IPS-15b (cell line): Measurements from ENCODE around the gene HTRA3.

ENCODE experiments used
- H3K27me3 ChIP-seq: one replicate; pipeline ENCODE4 v1.6.1; 2013; ENCODE audit warnings: low read length; ENCODE audit not compliant: control insufficient read depth, insufficient read depth
- H3K36me3 ChIP-seq: one replicate; pipeline ENCODE4 v1.6.1; 2013; ENCODE audit warnings: low read length; ENCODE audit not compliant: control insufficient read depth, insufficient read depth
- H3K4me1 ChIP-seq: one replicate; pipeline ENCODE4 v1.6.1; 2013; ENCODE audit warnings: mild to moderate bottlenecking, low read length; ENCODE audit not compliant: control insufficient read depth, insufficient read depth
- H3K4me3 ChIP-seq: one replicate; pipeline ENCODE4 v1.5.1; 2013; ENCODE audit warnings: low read depth, low read length
- H3K9ac ChIP-seq: one replicate; pipeline ENCODE4 v1.6.1; 2013; ENCODE audit warnings: low read depth, mild to moderate bottlenecking, low read length
- H3K9me3 ChIP-seq: one replicate; pipeline ENCODE4 v1.6.1; 2013; ENCODE audit warnings: mild to moderate bottlenecking, low read length; ENCODE audit not compliant: control insufficient read depth, insufficient read depth

Gene HTRA3

DNA sequence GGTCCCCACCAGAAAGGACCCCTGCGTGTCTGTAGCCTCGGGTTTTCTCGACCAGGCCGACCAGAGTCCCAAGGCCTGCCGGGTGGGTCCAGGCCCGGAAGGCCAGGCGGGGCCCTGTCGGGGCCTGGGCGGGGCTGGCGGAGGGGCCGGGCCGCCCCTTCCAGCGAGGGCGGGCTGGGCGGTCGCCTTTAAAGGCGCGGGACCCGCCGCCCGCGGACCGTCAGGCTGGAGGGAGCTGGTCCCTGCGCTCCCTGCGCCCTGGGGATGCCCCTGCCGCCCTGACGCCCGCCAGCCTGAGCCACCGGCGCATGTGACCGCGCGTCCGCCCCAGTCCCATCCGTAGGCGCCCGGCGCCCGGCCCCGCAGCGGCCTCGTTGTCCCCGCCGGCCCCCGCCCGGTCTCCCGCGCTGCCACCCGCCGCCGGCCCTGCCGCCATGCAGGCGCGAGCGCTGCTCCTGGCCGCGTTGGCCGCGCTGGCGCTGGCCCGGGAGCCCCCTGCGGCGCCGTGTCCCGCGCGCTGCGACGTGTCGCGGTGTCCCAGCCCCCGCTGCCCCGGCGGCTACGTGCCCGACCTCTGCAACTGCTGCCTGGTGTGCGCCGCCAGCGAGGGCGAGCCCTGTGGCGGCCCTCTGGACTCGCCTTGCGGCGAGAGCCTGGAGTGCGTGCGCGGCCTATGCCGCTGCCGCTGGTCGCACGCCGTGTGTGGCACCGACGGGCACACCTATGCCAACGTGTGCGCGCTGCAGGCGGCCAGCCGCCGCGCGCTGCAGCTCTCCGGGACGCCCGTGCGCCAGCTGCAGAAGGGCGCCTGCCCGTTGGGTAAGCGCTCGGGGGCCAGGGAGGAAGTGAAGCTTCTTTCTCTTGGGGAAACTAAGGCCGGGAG, at the start of gene HTRA3:
HTRA3 (plus strand) TSS at position 220 of the 883 bp plus-strand sequence; CDS start at position 435, 215 bp downstream.
- Histone ChIP-seq H3K27me3 (peaks cover 26% of the 10 kb centered on the region), H3K9me3 (no peaks in the 10 kb centered on the region), H3K36me3 (no peaks in the 10 kb centered on the region), H3K9ac (peak within 1 kb of the TSS; percentile 24), H3K4me1 (no peaks in the 10 kb centered on the region), H3K4me3 (peak within 1 kb of the TSS; percentile 45)

DNA sequence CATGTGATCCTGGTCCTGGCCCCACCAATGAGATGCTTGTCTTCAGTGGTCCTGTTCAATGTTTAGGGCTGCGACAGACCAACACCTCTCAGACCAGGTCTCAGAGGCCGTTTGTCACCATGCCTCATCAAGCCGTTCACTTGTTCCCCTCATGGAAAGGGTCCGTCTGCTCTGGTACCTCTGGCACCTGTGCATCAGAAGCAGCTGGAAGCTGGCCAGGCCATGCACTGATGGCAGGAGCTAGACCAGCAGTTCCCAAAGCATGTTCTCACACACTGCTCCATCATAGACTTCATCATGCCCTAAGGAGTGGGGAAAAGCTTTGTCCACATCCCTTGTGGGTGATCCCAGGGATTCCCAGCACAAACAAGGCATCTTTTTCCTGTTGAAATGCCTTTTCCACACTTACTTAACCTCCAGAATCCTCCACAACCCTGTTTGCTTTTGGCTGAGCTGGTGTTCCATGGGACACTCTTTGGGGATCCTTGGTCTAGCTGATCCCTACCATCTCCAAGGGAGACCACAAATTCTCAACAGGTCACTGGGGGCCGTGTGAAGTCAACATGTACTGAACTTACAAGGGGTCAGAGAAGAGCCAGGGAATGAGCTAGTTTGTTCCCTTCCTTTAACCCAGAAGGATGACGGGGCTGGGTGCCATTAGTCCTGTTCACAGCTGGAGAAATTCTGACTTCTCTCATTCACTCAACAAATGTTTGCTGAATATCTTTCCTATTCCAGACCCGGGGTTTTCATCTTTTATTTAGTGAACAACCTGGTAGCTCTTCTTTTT, 48.7 kb upstream of the HTRA3 start:
- Histone ChIP-seq H3K9ac (no peak overlapping the region), H3K27me3 (no peaks in the 10 kb centered on the region), H3K4me3 (no peak overlapping the region), H3K4me1 (peaks cover 3% of the 10 kb centered on the region), H3K36me3 (no peaks in the 10 kb centered on the region), H3K9me3 (no peaks in the 10 kb centered on the region)

DNA sequence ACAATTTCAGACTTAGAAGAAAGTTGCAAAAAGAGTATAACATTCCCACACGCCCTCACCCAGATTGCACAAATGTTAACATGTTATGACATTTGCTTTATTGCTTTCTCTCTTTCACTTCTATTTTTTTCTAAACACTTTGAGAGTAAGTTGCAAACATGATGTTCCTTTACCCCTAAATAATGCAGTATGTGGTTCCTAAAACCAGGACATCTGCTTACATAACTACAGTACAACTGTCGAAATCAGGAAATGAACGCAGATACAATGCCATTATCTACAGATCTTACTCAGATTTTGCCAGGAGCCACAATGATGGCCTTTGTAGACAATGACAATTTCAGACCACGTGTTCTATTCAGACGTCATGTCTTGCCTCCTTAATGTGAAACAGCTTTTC, 48.1 kb upstream of the HTRA3 start:
- Histone ChIP-seq H3K9ac (no peak overlapping the region), H3K36me3 (no peaks in the 10 kb centered on the region), H3K4me3 (no peak overlapping the region), H3K9me3 (no peaks in the 10 kb centered on the region), H3K4me1 (peaks cover 7% of the 10 kb centered on the region), H3K27me3 (no peaks in the 10 kb centered on the region)

DNA sequence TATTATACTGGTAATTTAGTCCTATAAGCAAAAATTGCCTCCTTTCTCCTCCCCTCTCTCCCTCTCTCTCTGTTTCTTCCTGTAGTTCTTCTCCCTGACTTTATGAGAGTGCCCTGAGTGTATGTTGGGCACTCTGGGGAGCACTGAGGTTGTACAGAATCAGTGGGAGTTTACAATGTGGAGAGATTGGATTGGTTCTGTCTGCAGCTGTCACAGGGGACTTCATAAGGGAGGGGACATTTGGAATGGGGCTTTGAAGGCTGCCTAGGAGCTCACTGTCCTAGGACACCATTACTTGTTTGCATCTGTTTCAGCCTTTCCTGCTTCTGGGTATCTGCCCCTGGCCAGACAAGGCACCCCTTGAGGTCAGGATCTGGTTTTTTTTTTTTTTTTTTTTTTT, 47.6 kb upstream of the HTRA3 start:
- Histone ChIP-seq H3K4me1 (peaks cover 7% of the 10 kb centered on the region), H3K9me3 (no peaks in the 10 kb centered on the region), H3K27me3 (no peaks in the 10 kb centered on the region), H3K4me3 (no peak overlapping the region), H3K36me3 (no peaks in the 10 kb centered on the region), H3K9ac (no peak overlapping the region)

DNA sequence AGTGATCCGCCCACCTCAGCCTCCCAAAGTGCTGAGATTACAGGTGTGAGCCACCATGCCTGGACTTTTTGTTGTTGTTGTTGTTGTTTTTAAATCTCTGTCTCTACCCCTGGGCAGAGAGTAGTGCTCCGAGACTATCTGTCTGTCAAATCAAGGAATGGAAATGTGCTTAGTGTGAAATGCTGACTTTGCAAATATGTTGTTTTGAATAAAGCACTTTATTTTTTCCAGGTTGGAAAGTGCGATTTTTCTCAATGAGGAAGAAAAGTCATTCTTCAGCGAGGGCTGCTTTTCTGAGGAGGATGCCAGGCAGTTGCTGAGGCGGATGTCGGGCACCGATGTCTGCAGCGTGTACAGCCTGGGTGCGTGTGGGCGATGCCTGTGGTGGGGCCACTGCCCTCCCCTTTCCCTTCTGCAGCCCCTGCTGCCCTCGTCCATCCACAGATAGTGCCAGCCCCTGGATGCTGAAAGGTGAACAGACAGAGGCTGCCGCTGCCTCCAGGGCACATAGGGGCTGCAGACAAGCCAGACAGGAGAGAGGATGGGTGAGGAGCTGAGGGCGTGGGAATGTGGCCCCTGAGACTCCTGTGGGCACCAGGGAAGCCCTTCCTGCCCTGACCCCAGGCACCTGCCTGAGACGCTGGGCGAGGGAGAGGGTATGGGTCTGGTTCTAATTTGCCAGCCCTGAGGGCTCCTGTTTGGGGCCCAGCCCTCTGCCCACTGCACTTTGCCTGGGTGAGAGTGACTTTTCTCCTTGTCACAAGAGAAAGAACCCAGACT, 46.8 kb upstream of the HTRA3 start:
- H3K9me3 ChIP-seq, result no peaks in the 10 kb centered on the region
- no peaks in the 10 kb centered on the region for H3K36me3 ChIP-seq
- H3K4me1 ChIP-seq, result peaks cover 7% of the 10 kb centered on the region
- H3K9ac ChIP-seq, result no peak overlapping the region
- H3K27me3 ChIP-seq, result no peaks in the 10 kb centered on the region
- H3K4me3 ChIP-seq, result no peak overlapping the region

DNA sequence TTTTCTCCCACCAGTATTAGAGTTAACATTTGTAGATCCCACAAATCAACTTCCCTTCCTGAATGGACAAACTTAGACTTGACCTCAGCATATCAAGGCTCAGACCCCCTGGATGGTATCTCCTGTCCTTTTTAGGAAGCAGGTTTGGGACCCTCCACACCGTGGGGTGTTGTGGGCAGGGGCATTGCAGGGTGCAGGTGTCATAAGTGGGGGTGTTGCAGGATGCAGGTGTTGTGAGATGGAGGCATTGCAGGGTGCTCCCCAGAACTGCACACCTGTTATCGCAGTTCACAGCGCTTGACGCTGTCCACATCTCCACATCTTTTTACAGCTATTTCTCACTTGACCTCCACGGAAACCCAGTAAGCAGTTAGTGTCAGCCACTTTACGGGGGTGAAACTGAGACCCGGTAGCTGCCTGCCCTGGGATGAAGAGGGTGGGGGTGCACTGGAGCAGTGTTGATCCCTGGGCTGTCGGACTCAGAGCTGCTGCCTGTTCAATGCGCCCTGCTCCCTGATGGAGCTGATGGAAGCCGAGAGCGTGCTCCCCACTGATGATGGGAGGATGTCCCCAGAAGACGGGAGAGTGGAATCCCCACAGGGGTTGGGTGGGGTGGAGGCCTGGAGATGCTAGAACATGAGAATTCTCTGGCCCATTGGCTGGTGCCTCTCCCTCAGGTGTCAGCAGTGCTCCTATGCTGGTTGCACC, 45.1 kb upstream of the HTRA3 start:
- no peak overlapping the region for H3K9ac ChIP-seq
- no peaks in the 10 kb centered on the region for H3K27me3 ChIP-seq
- H3K4me1 ChIP-seq, result peaks cover 7% of the 10 kb centered on the region

DNA sequence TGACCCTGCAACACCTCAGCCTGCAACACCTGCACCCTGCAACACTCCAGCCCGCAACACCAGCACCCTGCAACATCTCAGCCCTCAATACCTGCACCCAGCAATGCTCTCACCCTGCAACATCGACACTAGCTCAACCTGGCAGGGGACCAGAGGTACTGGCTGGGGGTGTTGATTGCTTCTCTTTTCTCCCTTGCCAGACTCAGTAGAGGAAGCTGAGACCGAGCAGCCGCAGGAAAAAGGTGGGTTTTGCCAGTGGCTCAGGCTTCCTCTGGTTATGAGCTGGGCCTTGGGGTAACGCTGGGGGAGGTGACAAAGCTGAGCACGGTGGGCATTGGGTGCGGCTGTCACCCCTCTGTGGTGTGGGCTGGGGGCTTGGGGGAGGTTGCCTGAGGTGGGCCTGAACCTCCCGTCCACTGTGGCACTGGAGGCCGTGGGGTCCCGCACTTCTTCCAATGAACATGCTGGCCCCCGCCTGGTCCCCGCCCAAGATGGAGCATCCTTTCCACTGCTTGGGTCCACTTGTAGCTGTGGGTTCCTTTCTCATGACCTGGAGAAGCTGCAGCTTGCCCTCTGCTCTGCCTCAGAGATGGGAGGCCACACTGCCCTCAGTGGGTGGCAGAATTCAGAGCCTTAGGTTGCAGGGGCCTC, 44.5 kb upstream of the HTRA3 start:
- H3K27me3 ChIP-seq, result no peaks in the 10 kb centered on the region
- no peak overlapping the region for H3K4me3 ChIP-seq
- H3K36me3 ChIP-seq, result no peaks in the 10 kb centered on the region
- H3K4me1 ChIP-seq, result peaks cover 7% of the 10 kb centered on the region
- no peaks in the 10 kb centered on the region for H3K9me3 ChIP-seq
- H3K9ac ChIP-seq, result no peak overlapping the region

More for the DNA sequence above, 45.1 kb upstream of the HTRA3 start:
- Histone ChIP-seq H3K36me3 (no peaks in the 10 kb centered on the region), H3K9me3 (no peaks in the 10 kb centered on the region), H3K4me3 (no peak overlapping the region)

DNA sequence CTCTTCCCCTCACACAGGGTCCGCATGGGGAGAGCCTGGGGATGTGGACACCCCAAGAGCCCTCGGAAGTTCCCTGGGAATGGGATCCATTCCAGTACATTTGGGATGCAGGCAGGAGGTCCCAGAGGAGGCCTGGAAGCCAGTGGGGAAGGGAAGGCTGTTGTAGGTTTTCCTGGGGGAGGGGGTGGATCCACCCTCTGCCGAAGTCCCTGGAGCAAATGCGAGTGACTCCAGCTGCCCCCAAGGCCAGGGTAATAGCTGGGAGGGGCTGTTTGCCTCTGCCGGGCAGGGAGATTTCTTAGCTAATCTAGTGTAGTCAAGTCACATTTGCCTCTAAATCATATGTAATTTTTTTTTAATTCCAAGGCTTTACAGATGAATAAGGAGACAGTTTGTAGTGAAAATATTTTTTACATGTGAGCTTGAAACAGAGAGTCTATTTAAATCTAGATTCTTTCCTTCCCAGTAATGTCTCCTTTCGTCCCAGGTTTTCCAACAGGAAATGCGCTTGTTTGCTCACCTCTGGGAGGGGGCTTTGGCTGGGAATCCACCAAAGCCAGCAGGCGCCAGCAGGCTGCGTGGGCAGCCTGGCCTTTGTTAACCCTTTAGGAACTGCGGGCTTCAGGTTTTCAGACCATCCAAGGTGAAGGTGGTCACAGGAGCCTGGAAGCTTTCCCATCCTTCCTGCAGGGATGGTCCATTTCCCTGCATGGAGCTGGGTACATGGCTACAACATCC, 43.7 kb upstream of the HTRA3 start:
- Histone ChIP-seq H3K4me1 (peaks cover 7% of the 10 kb centered on the region), H3K27me3 (no peaks in the 10 kb centered on the region), H3K4me3 (no peak overlapping the region), H3K9me3 (no peaks in the 10 kb centered on the region), H3K9ac (no peak overlapping the region), H3K36me3 (no peaks in the 10 kb centered on the region)

DNA sequence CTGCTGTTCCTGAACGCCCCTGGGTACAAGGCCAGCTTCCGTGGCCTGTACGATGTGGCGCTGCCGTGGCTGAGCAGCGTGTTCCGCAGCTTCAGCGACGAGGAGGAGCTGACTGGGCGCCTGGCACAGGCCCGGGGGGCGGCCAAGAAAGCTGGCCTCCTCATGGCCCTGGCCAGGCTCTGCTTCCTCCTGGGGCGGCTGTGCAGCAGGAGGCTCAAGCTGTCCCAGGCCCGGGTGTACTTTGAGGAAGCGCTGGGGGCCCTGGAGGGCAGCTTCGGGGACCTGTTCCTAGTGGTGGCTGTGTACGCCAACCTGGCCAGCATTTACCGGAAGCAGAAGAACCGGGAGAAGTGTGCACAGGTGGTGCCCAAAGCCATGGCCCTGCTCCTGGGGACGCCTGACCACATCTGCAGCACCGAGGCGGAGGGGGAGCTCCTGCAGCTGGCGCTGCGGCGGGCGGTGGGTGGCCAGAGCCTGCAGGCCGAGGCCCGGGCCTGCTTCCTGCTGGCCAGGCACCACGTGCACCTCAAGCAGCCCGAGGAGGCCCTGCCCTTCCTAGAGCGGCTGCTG, 42.3 kb upstream of the HTRA3 start:
- Histone ChIP-seq H3K27me3 (no peaks in the 10 kb centered on the region), H3K4me3 (no peak overlapping the region), H3K36me3 (no peaks in the 10 kb centered on the region), H3K9ac (no peak overlapping the region), H3K9me3 (no peaks in the 10 kb centered on the region), H3K4me1 (peaks cover 7% of the 10 kb centered on the region)

DNA sequence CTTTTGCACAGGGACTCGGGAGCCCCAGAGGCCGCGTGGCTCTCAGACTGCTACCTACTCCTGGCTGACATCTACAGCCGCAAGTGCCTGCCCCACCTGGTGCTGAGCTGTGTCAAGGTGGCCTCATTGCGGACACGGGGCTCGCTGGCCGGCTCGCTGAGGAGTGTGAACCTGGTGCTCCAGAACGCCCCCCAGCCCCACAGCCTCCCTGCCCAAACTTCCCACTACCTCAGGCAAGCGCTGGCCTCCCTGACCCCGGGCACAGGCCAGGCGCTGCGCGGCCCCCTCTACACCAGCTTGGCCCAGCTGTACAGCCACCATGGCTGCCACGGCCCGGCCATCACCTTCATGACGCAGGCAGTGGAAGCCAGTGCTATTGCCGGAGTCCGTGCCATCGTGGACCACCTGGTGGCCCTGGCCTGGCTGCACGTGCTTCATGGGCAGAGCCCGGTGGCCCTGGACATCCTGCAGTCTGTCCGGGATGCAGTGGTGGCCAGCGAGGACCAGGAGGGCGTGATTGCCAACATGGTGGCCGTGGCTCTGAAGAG, 41.7 kb upstream of the HTRA3 start:
- H3K36me3 ChIP-seq, result no peaks in the 10 kb centered on the region
- no peak overlapping the region for H3K4me3 ChIP-seq
- H3K9ac ChIP-seq, result no peak overlapping the region
- peaks cover 7% of the 10 kb centered on the region for H3K4me1 ChIP-seq
- no peaks in the 10 kb centered on the region for H3K9me3 ChIP-seq
- no peaks in the 10 kb centered on the region for H3K27me3 ChIP-seq
